OCI-M2 (cell line): ENCODE results near the gene QRFP.
"Not testable (repeated sequence)": the region's sequence is repeated elsewhere in the genome, so short reads cannot be mapped to it uniquely, and the experiment has no call there.

Experiments
- DNase-seq: peaks from one replicate; lab custom pipeline; 2025; ENCODE audit not compliant: unreplicated experiment; lab: John Stamatoyannopoulos, UW

QRFP gene

GRCh38 chr9:130854835-130855234, 41.8 kb downstream of the QRFP start:
- DNase-seq = no peak

GRCh38 chr9:130854092-130854491, 42.5 kb downstream of the QRFP start:
- no peak for DNase-seq

GRCh38 chr9:130852801-130853200, 43.8 kb downstream of the QRFP start:
- DNase-seq = no peak

GRCh38 chr9:130849356-130849755, 47.3 kb downstream of the QRFP start:
- DNase-seq = no peak

GRCh38 chr9:130848514-130848913, 48.1 kb downstream of the QRFP start:
- DNase-seq = not testable (repeated sequence)

- DNase-seq = no peak
Observed at GRCh38 chr9:130847306-130848217, 49.0 kb downstream of the QRFP start.

- no peak for DNase-seq
Observed at GRCh38 chr9:130846487-130847305, 49.9 kb downstream of the QRFP start.

GRCh38 chr9:130845901-130846481, 50.6 kb downstream of the QRFP start:
- DNase-seq = no peak

- DNase-seq = no peak
Observed at GRCh38 chr9:130845254-130845653, 51.4 kb downstream of the QRFP start.

GRCh38 chr9:130844044-130844451, 52.6 kb downstream of the QRFP start:
- DNase-seq = no peak

- no peak for DNase-seq
Observed at GRCh38 chr9:130843049-130843908, 53.3 kb downstream of the QRFP start.
